Right renal pelvis (tissue), 4 donors: ENCODE measurements around the gene THRAP3. TPM values are rescaled to one million over a fixed set of nuclear protein-coding genes. Genes with fewer than 3 reads are reported as not detected.
"Not testable (repeated sequence)": the region's sequence is repeated elsewhere in the genome, so short reads cannot be mapped to it uniquely, and the experiment has no call there.

ENCODE experiments used
- DNase-seq, 4 donors: peaks; one replicate each; pipeline ENCODE4 v3.0.0-alpha.2; 2013; ENCODE audit warnings: low read depth in 4 of 4, low spot score in 3 of 4, missing footprints in 1 of 4
- polyA plus RNA-seq, 4 donors: library from polyadenylated mRNA; unstranded; fragments of 120-200 nt; gene quantifications; one replicate each; pipeline ENCODE4 v1.2.1, GENCODE V29; 2013; ENCODE audit not compliant: insufficient read length in 4 of 4

The THRAP3 gene
- 100 to 1,000 TPM; 122 to 147 (median 139) TPM for polyA plus RNA-seq

DNA sequence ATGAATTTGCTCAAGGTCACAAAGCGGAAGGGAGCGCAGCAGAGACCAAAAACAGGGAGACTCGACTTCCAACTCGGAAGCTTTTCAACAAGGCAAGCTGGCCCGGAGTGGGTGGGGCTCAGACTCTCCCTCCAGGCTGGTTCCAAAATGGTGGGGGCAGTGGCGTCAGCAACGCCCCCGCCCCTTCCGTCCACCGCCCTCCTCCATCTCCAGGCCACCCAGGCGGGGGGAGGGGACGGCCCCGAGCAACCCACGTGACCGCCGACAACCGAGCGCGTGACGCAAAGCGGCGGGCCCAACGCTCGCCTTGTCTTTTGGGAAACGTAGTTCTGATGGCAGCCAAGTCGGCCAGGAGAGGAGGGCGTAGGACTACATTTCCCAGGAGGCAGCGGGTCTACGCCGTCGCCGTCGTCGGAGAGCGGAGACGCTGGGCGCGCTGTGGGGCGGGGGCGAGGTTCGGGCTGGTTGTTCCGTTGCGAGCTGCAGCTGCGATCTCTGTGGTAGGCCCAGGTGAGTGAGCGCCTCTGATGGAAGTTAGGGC is at the start of gene THRAP3:
Gene THRAP3 (plus strand): TSS at position 448 of the 541 bp plus-strand sequence. CDS start 58,121 bp downstream, outside the sequence.
- DNase-seq: peak; percentile 98 to 99 (median 98)

DNA sequence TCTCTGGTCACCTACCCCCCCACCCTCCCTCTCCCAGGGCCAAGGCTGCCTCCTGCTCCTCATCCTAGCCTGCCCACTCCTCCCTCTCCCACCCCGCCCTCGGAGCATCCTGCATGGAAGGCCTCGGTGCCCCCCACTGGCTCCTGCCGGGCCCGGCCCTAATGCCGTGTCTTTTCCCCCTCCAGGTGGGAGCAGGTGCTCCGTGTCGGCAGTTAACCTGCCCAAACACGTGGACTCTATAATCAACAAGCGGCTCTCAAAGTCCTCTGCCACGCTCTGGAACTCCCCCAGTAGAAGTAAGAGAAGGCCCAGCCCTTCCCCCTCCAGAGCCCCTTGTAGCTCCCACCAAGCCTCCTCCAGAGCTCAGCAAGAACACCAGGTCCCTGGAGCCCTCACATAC is 49.5 kb upstream of the THRAP3 start:
- no peak for DNase-seq

DNA sequence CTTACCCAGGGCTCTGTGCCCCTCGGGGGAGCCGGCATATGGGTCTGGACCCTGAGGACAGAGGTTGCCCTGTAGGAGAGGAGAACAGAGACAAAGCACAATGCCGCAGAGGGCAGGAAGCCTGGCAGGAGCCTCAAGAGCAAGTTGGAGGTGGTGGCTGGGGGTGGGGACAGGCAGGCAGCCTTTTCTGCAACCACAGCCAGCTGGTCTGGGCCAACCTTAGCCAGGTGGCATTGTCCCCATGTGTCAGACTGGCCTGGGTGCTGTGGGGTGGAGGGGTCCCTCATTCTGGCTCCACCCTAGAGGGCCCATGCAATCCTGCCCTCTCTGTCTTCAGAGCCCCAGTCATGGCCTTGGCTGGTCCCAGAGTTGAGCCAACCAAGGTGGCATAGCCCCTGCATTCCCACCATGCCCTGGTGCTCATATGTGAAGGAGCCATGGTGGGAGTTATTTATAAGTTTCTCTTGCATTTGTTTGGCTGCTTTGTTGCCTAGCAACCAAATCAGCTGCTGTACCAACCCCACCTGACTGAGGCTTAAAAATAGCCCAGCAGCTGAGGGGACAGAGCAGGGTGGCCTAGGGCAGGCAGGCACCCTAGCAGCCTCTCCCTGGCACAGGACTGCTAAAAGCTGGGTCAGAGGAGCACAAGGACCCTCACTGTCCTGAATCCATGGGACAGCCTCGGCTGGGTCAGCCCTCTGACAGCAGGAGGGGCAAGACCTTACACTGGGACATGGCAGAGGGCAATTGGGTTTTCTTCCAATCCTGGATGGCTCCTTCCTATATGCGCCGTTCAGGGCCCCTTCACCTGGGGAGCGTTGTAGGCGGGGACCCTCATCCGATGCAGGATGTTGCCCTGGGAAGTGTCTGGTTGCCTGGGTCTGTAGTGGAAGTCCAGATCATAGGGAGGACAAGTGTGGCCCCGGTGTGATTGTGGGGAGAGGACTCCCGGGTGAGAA is 48.8 kb upstream of the THRAP3 start:
- peak in 2 of 4 donors; percentile 31 to 40 for DNase-seq

DNA sequence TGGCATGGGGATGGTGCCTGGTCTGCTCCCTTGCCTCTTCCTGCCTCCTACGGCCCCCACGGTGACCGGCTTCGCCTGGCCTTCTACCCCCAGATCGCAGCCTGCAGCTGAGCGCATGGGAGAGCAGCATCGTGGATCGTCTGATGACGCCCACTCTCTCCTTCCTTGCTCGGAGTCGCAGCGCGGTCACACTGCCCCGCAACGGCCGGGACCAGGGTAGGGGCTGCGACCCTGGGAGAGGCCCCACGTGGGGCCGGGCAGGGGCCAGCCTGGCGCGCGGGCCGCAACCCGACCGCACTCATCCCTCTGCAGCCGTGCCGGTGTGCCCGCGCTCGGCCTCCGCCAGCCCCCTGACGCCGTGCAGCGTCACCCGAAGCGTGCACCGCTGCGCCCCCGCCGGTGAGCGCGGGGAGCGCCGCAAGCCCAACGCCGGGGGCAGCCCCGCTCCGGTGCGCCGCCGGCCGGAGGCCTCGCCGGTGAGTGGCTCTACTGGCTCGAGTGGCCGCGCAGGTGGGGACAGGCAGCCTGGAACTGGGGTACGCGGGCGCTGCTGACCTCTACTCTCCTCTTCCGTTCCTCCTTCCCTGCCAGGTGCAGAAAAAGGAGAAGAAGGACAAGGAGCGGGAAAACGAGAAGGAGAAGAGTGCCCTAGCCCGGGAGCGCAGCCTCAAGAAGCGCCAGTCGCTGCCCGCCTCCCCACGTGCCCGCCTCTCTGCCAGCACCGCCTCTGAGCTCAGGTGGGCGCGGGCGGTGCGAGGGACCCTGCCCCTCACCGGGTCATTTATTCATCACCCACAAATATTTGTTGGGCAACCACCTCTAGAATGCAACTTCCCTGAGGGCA is 47.9 kb upstream of the THRAP3 start:
- DNase-seq: no peak

GRCh38 chr1:36177589-36178431 is 46.4 kb upstream of the THRAP3 start:
- no peak for DNase-seq

GRCh38 chr1:36178471-36179219 is 45.6 kb upstream of the THRAP3 start:
- no peak for DNase-seq

- no peak for DNase-seq
These were observed 45.0 kb upstream of the THRAP3 start for GRCh38 chr1:36179220-36179600.

GRCh38 chr1:36182734-36183133 is 41.5 kb upstream of the THRAP3 start:
- no peak for DNase-seq

DNA sequence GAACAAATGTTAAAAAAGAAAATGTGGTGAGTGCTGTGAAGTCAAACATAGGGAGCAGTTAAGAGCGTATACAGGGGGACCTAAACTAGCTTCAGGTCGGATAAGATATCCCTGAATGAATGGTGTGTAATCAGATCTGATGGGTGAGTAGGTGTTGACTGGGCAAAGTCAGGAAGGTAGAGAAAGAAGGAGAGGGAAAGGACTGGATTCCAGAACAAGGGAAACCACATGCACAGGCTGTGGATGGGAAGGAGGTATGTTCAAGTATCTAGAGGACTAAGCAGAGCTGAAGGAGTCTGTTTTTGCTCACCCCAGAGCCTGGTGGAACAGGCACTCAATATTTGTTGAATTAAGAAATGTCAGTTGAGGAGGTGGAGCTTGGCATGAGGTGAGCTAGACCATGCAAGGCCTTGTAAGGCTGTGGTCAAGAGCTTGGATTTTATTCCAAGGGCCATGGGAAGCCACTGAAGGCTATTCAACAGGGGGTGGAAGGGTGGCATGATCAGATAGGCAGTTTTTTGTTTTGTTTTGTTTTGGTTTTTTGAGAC is 40.9 kb upstream of the THRAP3 start:
- DNase-seq: no peak

GRCh38 chr1:36187800-36188593 is 36.2 kb upstream of the THRAP3 start:
- peak; percentile 63 to 71 (median 68) for DNase-seq

DNA sequence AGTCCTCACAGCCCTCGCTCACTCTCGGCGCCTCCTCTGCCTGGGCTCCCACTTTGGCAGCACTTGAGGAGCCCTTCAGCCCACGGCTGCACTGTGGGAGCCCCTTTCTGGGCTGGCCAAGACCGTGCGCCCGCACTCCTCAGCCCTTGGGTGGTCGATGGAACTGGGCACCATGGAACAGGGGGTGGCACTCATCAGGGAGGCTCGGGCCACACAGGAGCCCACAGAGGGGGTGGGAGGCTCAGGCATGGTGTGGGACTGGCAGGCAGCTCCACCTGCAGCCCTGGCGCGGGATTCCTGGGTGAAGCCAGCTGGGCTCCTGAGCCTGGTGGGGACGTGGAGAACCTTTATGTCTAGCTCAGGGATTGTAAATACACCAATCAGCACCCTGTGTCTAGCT is 27.4 kb upstream of the THRAP3 start:
- not testable (repeated sequence) for DNase-seq

DNA sequence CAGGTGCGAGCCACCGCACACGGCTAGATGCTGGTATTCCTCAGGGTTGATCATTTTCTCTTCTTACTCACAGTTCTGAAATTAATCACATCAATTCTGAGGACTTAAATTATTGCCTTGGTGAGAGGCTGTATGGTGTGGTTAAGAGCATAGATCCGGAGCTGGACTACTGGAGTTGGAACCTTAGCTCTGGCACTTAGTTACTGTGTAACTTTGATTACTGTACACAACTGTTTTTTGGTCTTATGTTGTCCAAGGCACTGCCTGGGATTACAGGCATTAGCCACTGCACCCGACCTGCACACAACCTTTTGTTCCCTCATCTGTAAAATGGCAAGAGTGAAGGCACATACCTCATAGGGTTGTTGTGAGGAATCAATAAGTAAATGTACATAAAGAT is 25.6 kb upstream of the THRAP3 start:
- DNase-seq: no peak

- DNase-seq: no peak
These were observed 24.1 kb upstream of the THRAP3 start for GRCh38 chr1:36199934-36200741.

GRCh38 chr1:36203027-36203553 is 21.2 kb upstream of the THRAP3 start:
- no peak for DNase-seq

- DNase-seq: no peak
These were observed 20.5 kb upstream of the THRAP3 start for GRCh38 chr1:36203554-36204346.

GRCh38 chr1:36204347-36204909 is 19.8 kb upstream of the THRAP3 start:
- no peak for DNase-seq
